ENCODE measurements around the gene HOXB5. TPM values are rescaled to one million over a fixed set of nuclear protein-coding genes. Genes with fewer than 3 reads are reported as not detected.

The HOXB5 gene
- total RNA-seq, 2 donors from 2014 or later, result not detected

GRCh38 chr17:48546137-48546923 is 47.2 kb downstream of the HOXB5 start:
- Mint-ChIP-seq H3K36me3 (peaks cover 13 to 27% of the 10 kb centered on the region in 2 donors), H3K27ac (no peak overlapping the region), H3K9me3 (no peaks in the 10 kb centered on the region)
- DNase-seq (ENCODE audit: low spot score in 2 of 2), result no peak
- no peak for ATAC-seq

GRCh38 chr17:48545539-48545938 is 48.0 kb downstream of the HOXB5 start:
- DNase-seq (ENCODE audit: low spot score in 2 of 2), result no peak
- H3K36me3 Mint-ChIP-seq, result peaks cover 13 to 33% of the 10 kb centered on the region in 2 donors
- H3K27ac Mint-ChIP-seq, result peak overlapping the region; percentile 22 to 100
- no peak for ATAC-seq
- H3K9me3 Mint-ChIP-seq, result no peaks in the 10 kb centered on the region

DNA sequence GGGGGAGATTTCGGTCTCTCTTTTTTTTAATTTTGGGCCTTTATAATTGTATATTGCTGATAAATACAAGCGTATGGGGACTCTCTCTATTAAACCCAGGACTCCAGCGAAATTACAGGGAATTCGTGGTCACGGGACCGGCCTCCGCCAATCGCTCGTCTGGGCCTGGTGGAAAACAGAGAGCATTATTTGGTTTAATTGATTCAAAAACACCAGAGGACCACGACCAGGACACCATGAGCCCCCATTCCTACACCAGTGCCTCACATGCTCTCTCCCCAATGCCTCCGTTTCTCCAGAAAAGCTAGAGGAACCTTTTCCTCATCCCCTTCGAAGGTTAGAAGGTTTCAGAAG is 48.6 kb downstream of the HOXB5 start, which contains the start of gene HOXB2:
Gene HOXB2 (minus strand): TSS at position 88 of the 354 bp plus-strand sequence. CDS start 198 bp downstream, outside the sequence.
- Mint-ChIP-seq H3K36me3 (peaks cover 13 to 33% of the 10 kb centered on the region in 2 donors), H3K27ac (peak within 1 kb of the TSS; percentile 56 to 100), H3K9me3 (no peaks in the 10 kb centered on the region)
- ATAC-seq (no peak), DNase-seq (ENCODE audit: low spot score in 2 of 2) (no peak)

DNA sequence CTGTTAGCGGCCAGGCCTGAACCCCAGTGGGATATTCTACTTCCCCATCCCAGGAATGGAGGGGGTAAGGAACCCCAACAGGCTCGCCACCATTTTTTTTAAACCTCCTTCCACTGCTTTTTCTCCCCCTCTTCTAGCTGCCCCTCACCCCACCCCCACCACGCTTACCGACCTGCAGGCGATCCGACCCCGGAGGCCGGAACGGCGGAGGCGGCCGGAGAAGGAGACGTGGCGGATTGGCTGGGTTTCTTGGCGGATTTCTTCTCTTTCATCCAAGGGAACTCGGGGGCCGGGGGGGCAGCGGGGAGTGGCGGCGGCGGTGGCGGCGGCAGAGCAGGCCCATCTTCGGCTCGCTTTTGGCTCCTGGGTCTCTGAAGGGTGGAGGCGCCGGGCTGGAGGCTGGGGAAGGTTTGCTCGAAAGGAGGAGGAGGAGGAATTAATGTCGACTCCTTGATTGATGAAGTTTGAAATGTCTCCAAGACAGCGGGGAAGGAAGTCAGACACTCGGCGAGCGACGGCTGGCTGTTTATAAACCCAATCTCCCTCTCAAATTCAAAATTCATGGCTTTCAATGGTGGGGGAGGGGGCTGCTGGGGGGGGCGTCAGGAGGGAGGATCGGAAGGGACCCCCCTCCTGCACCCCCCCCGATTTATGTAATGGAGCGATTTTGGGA is 49.1 kb downstream of the HOXB5 start:
- peak overlapping the region; percentile 45 to 100 for H3K27ac Mint-ChIP-seq
- no peaks in the 10 kb centered on the region for H3K9me3 Mint-ChIP-seq
- H3K36me3 Mint-ChIP-seq, result peaks cover 13 to 33% of the 10 kb centered on the region in 2 donors
- peak in 1 of 2 donors; percentile 3 for ATAC-seq
- DNase-seq (ENCODE audit: low spot score in 2 of 2), result peak in 1 of 2 donors; percentile 12

- Mint-ChIP-seq H3K27ac (peak overlapping the region; percentile 56 to 100), H3K36me3 (peaks cover 13 to 33% of the 10 kb centered on the region in 2 donors), H3K9me3 (no peaks in the 10 kb centered on the region)
- peak; percentile 44 to 53 for ATAC-seq
- DNase-seq (ENCODE audit: low spot score in 2 of 2), result peak in 1 of 2 donors; percentile 32
Measured at GRCh38 chr17:48543854-48544348, 49.7 kb downstream of the HOXB5 start.

DNA sequence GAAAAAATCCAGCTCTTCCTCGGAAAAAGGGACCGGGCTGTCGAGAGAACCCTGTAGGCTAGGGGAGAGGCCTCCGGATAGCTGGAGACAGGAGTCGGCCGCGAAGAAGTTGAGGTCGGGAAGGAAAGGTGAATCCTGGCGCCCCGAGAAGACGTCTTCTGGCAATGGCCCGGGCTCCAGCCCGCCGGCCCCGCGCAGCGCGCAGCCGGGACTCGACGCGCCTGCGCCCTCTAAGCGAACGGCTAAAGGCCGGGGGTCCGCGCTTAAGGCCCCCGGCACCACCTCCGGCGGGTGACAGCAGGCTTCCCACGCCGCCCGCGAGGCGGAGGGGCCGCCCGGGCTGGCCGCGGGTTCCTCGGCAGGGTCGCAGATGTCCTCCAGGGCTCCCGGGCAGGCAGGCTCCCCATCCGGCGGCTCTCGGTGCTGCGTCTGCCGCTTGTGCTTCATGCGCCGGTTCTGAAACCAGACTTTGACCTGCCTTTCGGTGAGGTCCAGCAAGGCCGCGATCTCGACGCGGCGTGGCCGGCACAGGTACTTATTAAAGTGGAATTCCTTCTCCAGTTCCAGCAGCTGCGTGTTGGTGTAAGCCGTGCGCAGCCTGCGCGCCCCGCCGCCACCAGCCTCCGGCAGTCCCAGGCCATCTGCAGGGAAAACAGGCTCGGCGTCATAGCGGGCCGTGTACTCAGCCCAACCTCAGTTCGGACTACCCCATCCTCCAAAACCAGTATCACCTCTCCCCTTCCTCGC is 50.3 kb downstream of the HOXB5 start:
- H3K9me3 Mint-ChIP-seq, result no peaks in the 10 kb centered on the region
- peak; percentile 49 to 70 for ATAC-seq
- H3K36me3 Mint-ChIP-seq, result peaks cover 13 to 33% of the 10 kb centered on the region in 2 donors
- DNase-seq (ENCODE audit: low spot score in 2 of 2), result peak; percentile 66 to 71
- H3K27ac Mint-ChIP-seq, result peak overlapping the region; percentile 95 to 100

DNA sequence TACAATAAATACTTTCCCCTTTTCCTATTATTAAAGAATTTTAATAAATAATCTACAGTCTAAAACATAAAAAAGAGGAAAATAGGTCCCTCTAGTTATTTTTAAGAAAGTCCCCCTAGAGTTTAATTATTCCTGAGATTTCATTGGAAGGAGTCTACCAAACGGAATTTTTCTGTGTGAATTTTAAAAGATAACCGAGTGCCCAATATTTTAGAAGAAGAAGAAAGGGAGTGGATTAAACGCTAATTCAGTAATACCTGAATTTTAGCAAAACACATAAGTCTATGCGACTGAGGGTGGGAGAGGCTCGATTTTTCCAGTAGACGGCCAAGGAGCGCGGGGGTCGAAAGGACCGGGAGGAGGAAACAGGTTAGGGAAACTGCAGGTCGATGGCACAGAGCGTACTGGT is 50.9 kb downstream of the HOXB5 start:
- ATAC-seq, result no peak
- H3K27ac Mint-ChIP-seq, result peak overlapping the region; percentile 95 to 100
- DNase-seq (ENCODE audit: low spot score in 2 of 2), result no peak
- H3K9me3 Mint-ChIP-seq, result no peaks in the 10 kb centered on the region
- peaks cover 13 to 33% of the 10 kb centered on the region in 2 donors for H3K36me3 Mint-ChIP-seq

DNA sequence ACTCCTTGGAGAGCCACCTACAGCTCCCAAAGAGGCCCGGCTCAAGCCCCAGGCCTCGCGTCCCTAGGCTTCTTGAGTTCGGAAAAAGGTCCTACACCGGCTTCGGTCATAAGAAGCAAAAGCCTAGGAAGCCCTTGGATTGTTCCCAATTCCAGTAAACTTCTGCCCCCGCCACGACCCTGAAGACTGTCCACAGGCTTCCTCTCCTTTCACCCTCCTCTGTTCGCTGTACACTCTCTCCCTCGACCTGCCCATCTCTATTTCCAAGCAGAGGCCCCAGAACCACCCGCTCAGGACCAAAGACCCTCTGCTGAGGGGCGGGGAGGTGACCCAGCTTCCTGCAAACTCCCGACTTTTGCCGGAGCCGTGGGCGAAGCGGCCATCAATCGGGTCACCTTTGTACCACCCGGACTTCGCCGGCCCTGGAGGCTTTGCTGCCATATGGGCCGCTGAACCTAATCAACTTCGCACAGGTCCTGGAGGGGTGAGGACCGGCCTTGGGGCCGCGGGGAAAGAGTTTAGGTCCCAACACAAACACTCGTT is 51.4 kb downstream of the HOXB5 start:
- H3K27ac Mint-ChIP-seq, result peak overlapping the region; percentile 92 to 100
- H3K36me3 Mint-ChIP-seq, result peaks cover 13 to 33% of the 10 kb centered on the region in 2 donors
- peak in 1 of 2 donors; percentile 24 for DNase-seq (ENCODE audit: low spot score in 2 of 2)
- H3K9me3 Mint-ChIP-seq, result no peaks in the 10 kb centered on the region
- ATAC-seq, result peak in 1 of 2 donors; percentile 13

GRCh38 chr17:48541577-48542113 is 51.9 kb downstream of the HOXB5 start:
- DNase-seq (ENCODE audit: low spot score in 2 of 2), result no peak
- no peaks in the 10 kb centered on the region for H3K9me3 Mint-ChIP-seq
- ATAC-seq, result peak in 1 of 2 donors; percentile 50

More at GRCh38 chr17:48541577-48542113, 51.9 kb downstream of the HOXB5 start:
- peaks cover 13 to 33% of the 10 kb centered on the region in 2 donors for H3K36me3 Mint-ChIP-seq
- peak overlapping the region; percentile 92 to 100 for H3K27ac Mint-ChIP-seq

Other genes with a start within 250 kb of the HOXB5 start
- 10 to 100 TPM; 65.0 to 98.0 TPM for gene SKAP1, start 163.6 kb downstream of the HOXB5 start, total RNA-seq
- not detected for gene HOXB1, start 62.8 kb downstream of the HOXB5 start, total RNA-seq
- 10 to 100 TPM in 1 of 2 donors, 1 to 10 TPM in 1; 3.2 to 21.7 TPM for gene HOXB2, start 48.7 kb downstream of the HOXB5 start, total RNA-seq
- gene HOXB4, start 15.4 kb downstream of the HOXB5 start, total RNA-seq, result 1 to 10 TPM in 1 of 2 donors, under 1 TPM in 1; 0.89 to 3.0 TPM
- gene HOXB3, start 3.5 kb downstream of the HOXB5 start, total RNA-seq, result 1 to 10 TPM; 1.6 to 3.1 TPM
- gene HOXB6, start 11.2 kb upstream of the HOXB5 start, total RNA-seq, result under 1 TPM in 1 of 2 donors, not detected in 1; 0.16 TPM
- 1 to 10 TPM in 1 of 2 donors, not detected in 1; 1.1 TPM for gene HOXB7, start 17.2 kb upstream of the HOXB5 start, total RNA-seq
- not detected for gene HOXB8, start 21.5 kb upstream of the HOXB5 start, total RNA-seq
- gene HOXB9, start 32.6 kb upstream of the HOXB5 start, total RNA-seq, result 1 to 10 TPM; 1.2 to 2.4 TPM
- gene PRAC1, start 128.7 kb upstream of the HOXB5 start, total RNA-seq, result not detected
- gene PRAC2, start 129.4 kb upstream of the HOXB5 start, total RNA-seq, result not detected
- not detected for gene HOXB13, start 135.0 kb upstream of the HOXB5 start, total RNA-seq
- not detected for gene TTLL6, start 223.4 kb upstream of the HOXB5 start, total RNA-seq
- gene CALCOCO2, start 237.3 kb upstream of the HOXB5 start, total RNA-seq, result 100 to 1,000 TPM in 1 of 2 donors, 10 to 100 TPM in 1; 63.6 to 123 TPM